OCI-M1 (cell line): ENCODE measurements around the gene SMG6.
"Not testable (repeated sequence)": the region's sequence is repeated elsewhere in the genome, so short reads cannot be mapped to it uniquely, and the experiment has no call there.

Experiments
- DNase-seq: peaks from one replicate; lab custom pipeline; 2025; lab: John Stamatoyannopoulos, UW

SMG6 gene

GRCh38 chr17:2178798-2179501 is 124.6 kb downstream of the SMG6 start:
- DNase-seq = no peak

GRCh38 chr17:2177235-2177811 is 126.3 kb downstream of the SMG6 start:
- DNase-seq = no peak

- no peak for DNase-seq
Measured at GRCh38 chr17:2176499-2177169, 127.0 kb downstream of the SMG6 start.

DNA sequence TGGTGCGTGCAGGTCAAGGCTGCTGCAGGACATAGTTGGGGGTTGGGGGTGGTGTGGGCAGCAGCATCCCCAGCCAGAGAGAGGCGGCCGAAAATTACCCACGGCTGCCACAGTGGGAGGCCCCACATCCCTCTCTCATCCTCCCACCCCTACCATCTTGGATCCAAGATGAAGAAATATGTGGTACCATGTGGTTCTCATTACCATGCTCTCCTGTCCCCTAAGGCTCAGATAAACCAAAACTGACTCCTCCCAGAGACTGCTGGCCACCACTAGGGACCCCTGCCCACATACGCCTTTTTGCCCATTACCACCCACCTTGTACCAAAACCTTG is 128.3 kb downstream of the SMG6 start:
- no peak for DNase-seq

GRCh38 chr17:2174468-2175293 is 128.9 kb downstream of the SMG6 start:
- DNase-seq = no peak

DNA sequence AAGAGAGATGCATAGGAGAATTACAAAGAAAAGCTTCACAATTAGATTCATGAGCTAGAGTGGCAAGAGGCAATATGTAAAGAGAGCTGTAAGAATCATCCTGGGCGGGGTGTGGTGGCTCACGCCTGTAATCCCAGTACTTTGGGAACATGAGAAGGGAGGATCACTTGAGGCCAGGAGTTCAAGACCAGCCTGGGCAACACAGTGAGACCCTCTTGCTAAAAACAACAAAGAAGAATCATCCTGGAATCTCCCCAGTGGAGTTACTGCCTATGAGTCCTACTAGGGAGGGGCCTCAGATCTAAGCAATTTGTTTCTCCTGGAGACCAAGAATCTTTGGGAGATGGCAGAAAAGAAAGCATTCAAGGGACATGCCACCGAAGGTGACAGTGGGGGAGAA is 129.6 kb downstream of the SMG6 start:
- DNase-seq = no peak

GRCh38 chr17:2172999-2173398 is 130.6 kb downstream of the SMG6 start:
- no peak for DNase-seq

DNA sequence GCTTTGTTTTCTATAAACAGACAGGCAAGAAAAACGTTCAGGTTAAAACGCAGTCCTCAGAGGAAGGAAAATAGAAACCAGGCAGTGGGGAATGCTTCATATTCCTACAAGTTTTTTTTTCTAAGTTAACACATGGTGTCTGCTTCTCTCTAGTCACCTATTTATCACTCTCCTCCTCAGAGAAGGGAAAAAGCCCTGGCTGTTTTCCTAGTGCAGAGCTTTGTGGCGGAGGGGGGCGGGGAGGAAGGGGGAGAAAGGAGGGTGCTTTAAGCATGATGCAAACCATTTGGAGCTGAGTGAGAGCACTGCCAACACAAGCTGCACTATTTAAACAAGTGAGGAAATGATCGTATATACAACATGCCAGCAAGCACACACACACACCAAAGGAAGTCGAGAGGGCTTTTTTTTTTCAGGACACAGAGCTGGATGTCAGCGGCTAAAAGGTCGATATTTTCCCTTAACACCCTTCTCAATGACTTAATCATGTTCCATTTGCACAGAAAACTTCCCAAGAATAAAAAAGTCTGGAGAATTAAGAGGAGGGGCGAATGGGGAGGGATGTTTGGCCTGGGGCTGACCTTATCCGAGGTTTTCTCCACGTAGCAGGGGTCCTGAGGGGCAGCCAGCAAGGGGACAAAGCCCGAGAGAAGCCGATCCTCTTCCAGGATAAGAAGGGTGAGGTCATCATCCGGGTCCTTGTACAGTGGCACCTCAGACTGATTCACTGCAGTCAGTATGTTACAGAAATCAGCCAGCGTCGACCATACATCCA is 131.3 kb downstream of the SMG6 start:
- no peak for DNase-seq

GRCh38 chr17:2171702-2172076 is 131.9 kb downstream of the SMG6 start:
- no peak for DNase-seq

DNA sequence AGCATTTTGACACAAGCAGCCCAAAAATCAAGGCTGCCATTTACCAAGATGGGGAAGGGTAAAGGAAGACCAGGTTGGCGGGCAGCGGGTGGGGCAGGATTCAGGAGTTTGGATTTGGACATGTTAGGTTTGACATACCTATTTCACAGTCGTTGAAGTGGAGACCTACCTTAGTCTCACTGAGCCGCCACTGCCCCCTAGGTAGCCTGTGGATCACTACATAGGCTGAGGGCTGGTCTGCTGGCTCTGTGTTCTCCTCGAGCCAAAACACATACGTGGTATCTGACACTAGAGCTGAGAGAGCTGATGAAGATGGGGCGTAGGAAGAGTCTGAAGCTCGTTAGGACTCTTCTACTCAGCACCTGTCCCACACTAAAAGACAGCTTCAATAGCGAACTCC is 133.6 kb downstream of the SMG6 start:
- no peak for DNase-seq

DNA sequence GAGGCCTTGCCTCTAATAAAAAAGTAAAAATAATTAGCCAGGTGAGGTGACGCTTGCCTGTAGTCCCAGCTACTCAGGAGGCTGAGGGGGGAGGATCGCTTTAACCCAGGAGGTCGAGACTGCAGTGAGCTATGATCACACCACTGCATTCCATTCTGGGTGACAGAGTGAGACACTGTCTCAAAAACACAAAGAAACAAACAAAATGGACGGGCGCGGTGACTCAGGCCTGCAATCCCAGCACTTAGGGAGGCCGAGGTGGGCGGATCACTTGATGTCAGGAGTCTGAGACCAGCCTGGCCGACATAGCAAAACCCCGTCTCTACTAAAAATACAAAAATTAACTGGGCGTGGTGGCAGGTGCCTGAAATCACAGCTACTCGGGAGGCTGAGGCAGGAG is 137.9 kb downstream of the SMG6 start:
- not testable (repeated sequence) for DNase-seq

GRCh38 chr17:2158396-2158780 is 145.2 kb downstream of the SMG6 start:
- DNase-seq = no peak

- peak; percentile 59 for DNase-seq
Measured at GRCh38 chr17:2157675-2158395, 145.8 kb downstream of the SMG6 start.

DNA sequence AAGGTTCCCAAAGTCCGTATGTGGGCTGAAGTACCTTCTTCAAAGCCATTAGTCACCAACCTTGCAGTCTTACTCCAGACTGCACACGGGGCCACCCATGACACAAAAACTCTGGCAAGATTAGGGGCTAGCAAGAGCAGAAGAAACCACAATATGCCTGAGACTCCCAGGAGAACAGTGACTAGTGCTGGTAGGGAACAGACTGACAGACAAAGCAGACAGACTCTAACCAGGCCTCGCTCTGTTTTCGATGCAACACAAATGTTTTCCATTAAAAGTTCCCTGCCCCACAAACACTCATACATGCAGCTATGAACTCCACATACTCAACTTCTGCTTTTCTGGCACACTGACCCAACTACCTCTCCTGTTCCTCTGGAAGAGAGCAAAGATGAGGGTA is 146.5 kb downstream of the SMG6 start:
- peak; percentile 8 for DNase-seq

GRCh38 chr17:2156666-2157065 is 146.9 kb downstream of the SMG6 start:
- DNase-seq = no peak

GRCh38 chr17:2155573-2155972 is 148.0 kb downstream of the SMG6 start:
- DNase-seq = no peak

- DNase-seq = no peak
Measured at GRCh38 chr17:2151358-2152033, 152.1 kb downstream of the SMG6 start.

DNA sequence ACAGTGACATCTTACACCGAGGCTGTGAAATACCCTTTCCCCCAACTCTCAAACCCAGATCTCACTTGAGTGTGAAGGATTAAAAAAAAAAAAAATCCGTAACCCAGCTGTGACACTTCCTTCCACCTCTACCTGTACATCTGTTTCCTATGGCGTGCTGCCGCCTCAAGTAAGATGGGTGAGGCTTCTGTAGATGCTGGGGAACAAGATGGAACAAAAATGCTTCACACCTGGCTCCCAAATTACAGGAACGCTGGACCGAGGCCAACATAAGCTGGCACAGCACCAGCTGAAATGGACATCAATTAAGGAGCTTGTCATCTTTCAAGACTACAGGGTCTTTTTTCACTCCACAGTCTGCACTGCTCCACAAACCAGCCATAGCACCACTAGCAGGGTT is 152.8 kb downstream of the SMG6 start:
- DNase-seq = no peak

DNA sequence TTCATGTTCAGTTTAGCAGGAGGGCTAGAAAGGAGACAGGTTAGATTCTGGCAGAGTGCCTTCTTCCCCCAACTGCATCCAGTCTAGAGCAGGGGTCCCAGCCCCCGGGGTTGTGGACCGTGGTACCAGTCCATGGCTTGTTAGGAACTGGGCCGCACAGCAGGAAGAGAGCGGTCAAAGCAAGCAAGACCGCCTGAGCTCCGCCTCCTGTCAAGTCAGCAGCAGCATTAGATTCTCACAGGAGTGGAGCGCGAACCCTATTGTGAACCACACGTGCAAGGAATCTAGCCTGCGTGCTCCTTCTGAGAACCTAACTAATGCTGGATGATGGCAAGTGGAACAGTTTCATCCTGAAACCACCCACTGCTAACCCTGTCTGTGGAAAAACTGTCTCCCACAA is 153.7 kb downstream of the SMG6 start:
- no peak for DNase-seq

DNA sequence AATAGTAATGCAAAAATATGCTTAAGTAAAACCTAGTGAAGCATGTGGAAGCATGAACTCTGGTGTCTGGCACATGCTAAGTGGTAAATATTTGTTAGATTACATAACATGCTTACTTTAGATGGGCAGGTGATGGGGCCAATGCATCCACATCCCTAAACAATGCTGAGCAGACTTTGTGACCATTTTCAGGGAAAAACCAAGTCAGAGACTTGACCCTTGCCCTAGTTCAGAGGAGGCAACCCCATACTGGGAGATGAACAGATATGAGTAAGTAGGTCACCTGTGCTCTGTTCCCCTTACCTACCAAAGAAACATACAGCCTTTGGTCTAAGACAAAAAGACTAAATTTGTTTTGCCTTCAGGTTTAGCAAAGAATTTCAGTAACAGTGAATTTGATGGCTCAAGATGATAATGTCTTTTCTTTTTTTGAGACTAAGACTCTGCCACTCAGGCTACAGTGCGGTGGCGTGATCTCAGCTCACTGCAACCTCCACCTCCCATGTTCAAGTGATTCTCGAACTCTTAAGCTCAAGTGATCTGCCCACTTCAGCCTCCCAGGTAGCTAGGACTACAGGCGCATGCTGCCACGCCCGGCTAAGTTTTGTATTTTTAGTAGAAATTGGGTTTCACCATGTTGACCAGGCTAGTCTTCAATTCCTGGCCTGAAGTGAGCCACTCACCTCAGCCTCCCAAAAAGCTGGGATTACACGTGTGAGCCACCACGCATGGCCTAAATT is 157.3 kb downstream of the SMG6 start:
- DNase-seq = no peak
